Heart right ventricle (tissue), 16 donors: ENCODE measurements around the gene SMCO2. TPM values are rescaled to one million over a fixed set of nuclear protein-coding genes. Genes with fewer than 3 reads are reported as not detected.
A peak's percentile ranks its signal among the peaks of the same experiment; 100 is the strongest.

Experiments used
- ATAC-seq, 8 donors: fragments of 200-7000 bp; cut with Tn5 transposase; one replicate each; pipeline ENCODE4 v1.9.1; 2020; ENCODE audit warnings: mild to moderate bottlenecking in 8 of 8, moderate library complexity in 8 of 8, moderate number of reproducible peaks in 1 of 8
- DNase-seq, 2 donors: peaks; one replicate each; pipeline ENCODE4 v3.0.0-alpha.2; 2020
- H3K27ac ChIP-seq, 10 donors: fragments of 200-600 bp; sonication (generic) in 2 of 10; one replicate each; pipeline versions ENCODE4 v1.5.0 to v1.8.0; 2020 to 2022; ENCODE audit warnings: mild to moderate bottlenecking in 3 of 10
- H3K27me3 ChIP-seq, 7 donors: fragments of 200-600 bp; one replicate each; pipeline ENCODE4 v1.8.0; 2021 to 2022; ENCODE audit warnings: mild to moderate bottlenecking in 2 of 7
- H3K36me3 ChIP-seq, 9 donors: fragments of 200-600 bp; sonication (generic) in 1 of 9; one replicate each; pipeline versions ENCODE4 v1.5.0 to v1.8.0; 2020 to 2022; ENCODE audit warnings: mild to moderate bottlenecking in 2 of 9
- H3K4me1 ChIP-seq, 9 donors: fragments of 200-600 bp; sonication (generic) in 1 of 9; one replicate each; pipeline versions ENCODE4 v1.5.0 to v1.8.0; 2020 to 2022; ENCODE audit warnings: mild to moderate bottlenecking in 4 of 9
- H3K4me3 ChIP-seq, 10 donors: fragments of 200-600 bp; sonication (generic) in 2 of 10; one replicate each; pipeline versions ENCODE4 v1.5.0 to v1.8.0; 2020 to 2022; ENCODE audit warnings: mild to moderate bottlenecking in 7 of 10, moderate library complexity in 2 of 10
- H3K9me3 ChIP-seq, 11 donors: fragments of 200-600 bp in 10 of 11; sonication (generic) in 2 of 11; one replicate each; pipeline versions ENCODE4 v1.5.0 to v1.8.0; 2013 to 2022; ENCODE audit warnings: mild to moderate bottlenecking in 2 of 11, control low read depth in 1 of 11, moderate library complexity in 1 of 11
- WGBS, 2 donors: extraction: QIAGEN DNeasy Blood & Tissue Kit; methylation state at CpG; one replicate each; pipeline ENCODE4 v1.1.7; 2013; ENCODE audit warnings: inconsistent platforms in 1 of 2; 5-methylcytosine and 5-hydroxymethylcytosine counted together
- intact Hi-C, 10 donors: fragments of 100-400 bp; cut with DNase I; formaldehyde crosslinking; loops; one replicate each; pipeline versions ENCODE4 v1.11.1 to v1.14.2; 2022
- polyA plus RNA-seq, 2 donors: library from polyadenylated mRNA; stranded (reverse); fragments of 200-250 nt; gene quantifications; one replicate each; pipeline ENCODE4 v1.2.3, GENCODE V29; 2013
- total RNA-seq, 10 donors: library from RNA; stranded (reverse); fragmentation: NEBNext Ultra II Directional in 3 of 10; extraction: Animal tissue kit (Norgen Biotek cat#: 25700) in 3 of 10; gene quantifications; one replicate each; pipeline versions ENCODE4 v1.2.1 to v1.2.4, GENCODE V29; 2021 to 2023
- TF ChIP-seq, protein P1 (sequence below), 9 donors: fragments of 200-600 bp; sonication (generic) in 2 of 9; IDR thresholded peaks; one replicate each; pipeline versions ENCODE4 v1.5.0 to v1.8.0; 2021 to 2022; ENCODE audit warnings: antibody characterized with exemption in 9 of 9, mild to moderate bottlenecking in 5 of 9, moderate library complexity in 1 of 9
- donor health status: Arrhythmogenic right ventricular cardiomyopathy.
- donor health status: ischemic (EF 13 %, LVEDD 7.1; RV severe dilation, severe dysfunction).
- donor health status: healthy with polysubstance abuse.
- donor health status: DM: no; HTN: yes; CAD: no.
- donor health status: DM: no; HTN: no; CAD: no.
- donor health status: ischemic (EF 25% LVEDD 6.9; RV normal size, moderate dysfunction).
- donor health status: ischemic (EF 25% LVEDD 5.7; RV mildly dilated, moderate dysfunction).
- donor health status: healthy.
- donor health status: DM: yes; HTN: yes; CAD: no.
- donor health status: Ischemic cardiomyopathy.
- donor health status: ischemic (EF 35%, LVEDD 5.7; RV mildly dilated, moderate dysfunction).
- donor health status: nonischemic (EF 11% LVEDD 7.7; RV severe dilation, severe dysfunction).
- donor health status: DM: yes; HTN: yes; CAD: no.
- donor health status: PGD.
- donor health status: ischemic (EF 29% LVEDD 5.4; RV normal size, mild dysfunction).
- donor health status: nonischemic (EF 23%, LVEDD 6.1; RV moderate dilation, normal function).

SMCO2 gene
- total and polyA plus RNA-seq, 12 donors: 0.04 to 1.3 (median 0.48) TPM; not detected in 8

DNA sequence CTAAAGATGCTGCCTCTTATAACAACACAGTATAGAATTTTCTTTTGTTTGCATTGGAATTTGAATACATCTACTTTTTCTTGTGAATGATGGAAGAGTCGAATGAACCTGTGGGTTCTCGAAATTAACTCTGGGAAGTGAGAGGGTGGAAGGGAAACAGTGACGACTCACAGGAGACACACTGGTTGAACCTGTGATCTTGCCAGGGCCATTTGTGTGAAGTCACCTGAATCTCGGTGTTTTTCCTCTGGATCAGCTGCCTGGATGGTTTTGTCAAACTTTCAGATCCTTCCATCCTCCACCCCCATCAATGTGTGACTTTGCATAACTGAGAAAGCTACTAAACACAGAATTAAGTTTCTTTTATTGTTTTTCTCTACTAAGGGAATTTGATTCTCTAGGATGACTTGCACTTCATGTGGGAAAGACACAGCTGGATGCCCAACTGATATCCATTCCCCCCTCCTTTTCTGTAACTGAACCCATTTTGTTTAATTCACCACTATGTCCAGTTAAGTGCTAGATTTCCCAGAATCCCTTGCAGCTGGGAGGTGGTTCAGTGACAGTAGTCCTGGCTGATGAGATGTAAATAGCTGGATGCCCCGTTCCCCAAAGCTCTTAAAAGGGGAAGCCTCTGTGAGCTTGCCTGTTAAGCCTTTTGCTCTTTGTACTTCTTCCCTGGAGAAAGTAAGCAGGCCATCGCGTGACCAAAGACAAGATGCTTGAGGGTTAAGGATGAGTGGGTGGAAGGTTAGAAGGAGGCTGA is 83.8 kb downstream of the SMCO2 start:
- intact Hi-C loops: loop anchor here in 4 of 10 donors (2.0 to 10.0 kb wide), 4 partner anchors 14 to 102 kb away; no protein-coding TSS in a partner anchor
- H3K27ac ChIP-seq: peak overlapping the region in 5 of 10 donors; percentile 5 to 94 (median 12)

DNA sequence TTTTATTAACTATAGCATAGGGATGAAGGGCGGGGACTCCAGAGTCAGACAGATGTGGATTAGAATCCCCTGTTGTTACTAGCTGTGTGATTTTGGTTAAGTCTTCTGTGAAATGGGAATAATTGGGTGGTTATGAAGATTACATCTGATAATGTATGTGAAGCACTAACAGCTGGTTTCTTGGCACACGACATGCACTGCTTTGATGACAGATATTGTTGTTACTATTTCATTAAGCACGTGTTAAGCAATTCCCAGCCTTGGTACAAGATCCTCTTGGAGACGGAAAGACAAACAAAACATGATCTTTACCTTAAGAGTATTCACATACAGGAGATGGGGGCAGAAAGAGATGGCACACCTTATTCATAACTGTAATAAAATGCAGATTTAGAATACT is 85.4 kb downstream of the SMCO2 start:
- peaks cover 14 to 94% (median 69%) of the 10 kb centered on the region in 9 donors for H3K4me1 ChIP-seq
- H3K36me3 ChIP-seq: peaks cover 0 to 19% (median 0%) of the 10 kb centered on the region in 9 donors
- intact Hi-C loops: loop anchor here in 4 of 10 donors (2.0 to 10.0 kb wide), 4 partner anchors 13 to 100 kb away; no protein-coding TSS in a partner anchor
- DNase-seq (no peak), ATAC-seq (no peak)
- H3K27ac ChIP-seq: peak overlapping the region in 1 of 10 donors; percentile 23
- H3K27me3 ChIP-seq: no peaks in the 10 kb centered on the region
- WGBS, 2 donors: 41 to 51% methylated on average over 4 of the region's 4 CpGs
- TF ChIP-seq, protein P1, sequence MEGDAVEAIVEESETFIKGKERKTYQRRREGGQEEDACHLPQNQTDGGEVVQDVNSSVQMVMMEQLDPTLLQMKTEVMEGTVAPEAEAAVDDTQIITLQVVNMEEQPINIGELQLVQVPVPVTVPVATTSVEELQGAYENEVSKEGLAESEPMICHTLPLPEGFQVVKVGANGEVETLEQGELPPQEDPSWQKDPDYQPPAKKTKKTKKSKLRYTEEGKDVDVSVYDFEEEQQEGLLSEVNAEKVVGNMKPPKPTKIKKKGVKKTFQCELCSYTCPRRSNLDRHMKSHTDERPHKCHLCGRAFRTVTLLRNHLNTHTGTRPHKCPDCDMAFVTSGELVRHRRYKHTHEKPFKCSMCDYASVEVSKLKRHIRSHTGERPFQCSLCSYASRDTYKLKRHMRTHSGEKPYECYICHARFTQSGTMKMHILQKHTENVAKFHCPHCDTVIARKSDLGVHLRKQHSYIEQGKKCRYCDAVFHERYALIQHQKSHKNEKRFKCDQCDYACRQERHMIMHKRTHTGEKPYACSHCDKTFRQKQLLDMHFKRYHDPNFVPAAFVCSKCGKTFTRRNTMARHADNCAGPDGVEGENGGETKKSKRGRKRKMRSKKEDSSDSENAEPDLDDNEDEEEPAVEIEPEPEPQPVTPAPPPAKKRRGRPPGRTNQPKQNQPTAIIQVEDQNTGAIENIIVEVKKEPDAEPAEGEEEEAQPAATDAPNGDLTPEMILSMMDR (IDR thresholded peaks at IDR 0.05): no peak
- H3K4me3 ChIP-seq: no peak overlapping the region
- H3K9me3 ChIP-seq: no peaks in the 10 kb centered on the region

More for the DNA sequence above, 83.8 kb downstream of the SMCO2 start:
- ATAC-seq: no peak
- Histone ChIP-seq H3K36me3 (peaks cover 0 to 4% (median 0%) of the 10 kb centered on the region in 9 donors), H3K4me1 (peaks cover 14 to 99% (median 82%) of the 10 kb centered on the region in 9 donors), H3K27me3 (no peaks in the 10 kb centered on the region), H3K9me3 (no peaks in the 10 kb centered on the region), H3K4me3 (no peak overlapping the region)
- DNase-seq: no peak
- WGBS, 2 donors: 67 to 70% methylated on average over 7 of the region's 7 CpGs
- TF ChIP-seq, protein P1 (IDR thresholded peaks at IDR 0.05): no peak

DNA sequence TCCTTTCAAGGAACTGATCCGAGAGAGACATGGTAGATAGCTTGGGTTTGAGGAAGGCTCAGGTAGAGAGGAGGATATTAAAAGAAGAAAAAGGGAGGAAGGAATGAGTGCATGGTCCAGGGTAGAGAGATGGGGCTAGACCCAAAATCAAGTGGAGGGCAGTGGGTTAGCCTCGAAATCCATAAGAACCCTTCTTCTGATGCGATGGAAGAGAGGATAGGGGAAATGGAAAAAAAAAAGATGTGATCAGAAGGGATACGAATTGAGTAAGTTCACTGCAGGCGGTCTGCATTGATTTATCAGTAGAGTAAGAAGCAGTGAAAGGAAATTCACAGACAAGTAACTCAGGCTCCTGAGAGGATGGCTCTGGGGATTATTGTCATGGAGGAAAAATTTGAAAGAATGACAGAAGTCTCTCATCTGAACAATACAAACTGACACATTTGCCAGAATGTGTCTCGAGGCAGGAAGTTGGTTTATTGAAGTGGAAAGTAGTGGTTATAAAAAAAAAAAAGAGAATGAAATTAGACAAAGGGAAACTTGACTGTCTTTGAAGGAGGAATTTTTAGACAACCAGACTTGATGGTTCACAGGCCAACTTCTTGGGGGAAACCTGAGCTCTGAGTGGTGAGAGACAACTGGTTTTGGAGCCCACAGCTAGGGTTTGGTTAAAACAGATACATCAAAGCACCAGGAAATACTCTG is 87.7 kb downstream of the SMCO2 start:
- TF ChIP-seq, protein P1 (IDR thresholded peaks at IDR 0.05): no peak
- peak overlapping the region in 4 of 10 donors; percentile 7 to 39 (median 19) for H3K27ac ChIP-seq
- peaks cover 0 to 19% (median 0%) of the 10 kb centered on the region in 9 donors for H3K36me3 ChIP-seq
- no peaks in the 10 kb centered on the region for H3K9me3 ChIP-seq
- no peak for ATAC-seq
- peaks cover 28 to 94% (median 77%) of the 10 kb centered on the region in 9 donors for H3K4me1 ChIP-seq
- 69 to 77% methylated on average over 6 of the region's 6 CpGs for WGBS, 2 donors
- H3K4me3 ChIP-seq: no peak overlapping the region
- intact Hi-C loops: loop anchor here in 3 of 10 donors (5.0 to 10.0 kb wide), 3 partner anchors 51 to 98 kb away; no protein-coding TSS in a partner anchor
- no peaks in the 10 kb centered on the region for H3K27me3 ChIP-seq
- DNase-seq: no peak

DNA sequence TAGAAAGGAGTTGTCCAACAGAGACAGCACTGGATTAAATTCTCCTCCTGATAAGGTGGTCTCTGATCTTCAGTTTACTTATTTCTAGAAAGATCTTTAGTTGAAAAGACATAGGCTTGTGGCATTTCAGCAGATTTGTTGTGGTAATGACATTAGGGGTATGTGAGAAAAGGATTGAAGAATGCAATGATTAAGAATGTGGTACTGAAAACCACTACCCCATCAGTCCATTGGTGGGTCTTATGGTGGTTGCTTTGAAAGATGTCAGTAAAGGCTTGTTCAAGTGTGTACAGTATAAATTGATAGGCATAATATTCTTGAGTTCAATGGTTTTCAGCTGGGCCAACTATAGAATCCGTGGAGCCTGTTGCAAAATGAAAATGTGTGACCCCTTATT is 88.2 kb downstream of the SMCO2 start:
- DNase-seq: no peak
- ATAC-seq: no peak
- Histone ChIP-seq H3K27ac (peak overlapping the region in 1 of 10 donors; percentile 39), H3K36me3 (peaks cover 0 to 19% (median 0%) of the 10 kb centered on the region in 9 donors), H3K4me1 (peaks cover 28 to 94% (median 77%) of the 10 kb centered on the region in 9 donors), H3K9me3 (no peaks in the 10 kb centered on the region), H3K27me3 (no peaks in the 10 kb centered on the region), H3K4me3 (no peak overlapping the region)
- intact Hi-C loops: loop anchor here in 3 of 10 donors (5.0 to 10.0 kb wide), 3 partner anchors 50 to 98 kb away; no protein-coding TSS in a partner anchor
- 84 to 91% methylated on average over 1 of the region's 1 CpG for WGBS, 2 donors
- TF ChIP-seq, protein P1 (IDR thresholded peaks at IDR 0.05): no peak
